Stimulated activated CD4-positive, alpha-beta T cell treated with anti-CD3 and anti-CD28 coated beads, Interleukin-12 subunit alpha, Interleukin-12 subunit beta, amount 100 ng/mL, for 24 hours (primary cell): ENCODE data around the gene MAPK1.
A peak's percentile ranks its signal among the peaks of the same experiment; 100 is the strongest.
"Not testable (repeated sequence)": the region's sequence is repeated elsewhere in the genome, so short reads cannot be mapped to it uniquely, and the experiment has no call there.

Experiments used
- DNase-seq, 2 experiments: peaks; one replicate each; pipeline ENCODE4 v3.0.0-alpha.2; 2020; ENCODE audit warnings: low read depth in 2 of 2

The MAPK1 gene

DNA sequence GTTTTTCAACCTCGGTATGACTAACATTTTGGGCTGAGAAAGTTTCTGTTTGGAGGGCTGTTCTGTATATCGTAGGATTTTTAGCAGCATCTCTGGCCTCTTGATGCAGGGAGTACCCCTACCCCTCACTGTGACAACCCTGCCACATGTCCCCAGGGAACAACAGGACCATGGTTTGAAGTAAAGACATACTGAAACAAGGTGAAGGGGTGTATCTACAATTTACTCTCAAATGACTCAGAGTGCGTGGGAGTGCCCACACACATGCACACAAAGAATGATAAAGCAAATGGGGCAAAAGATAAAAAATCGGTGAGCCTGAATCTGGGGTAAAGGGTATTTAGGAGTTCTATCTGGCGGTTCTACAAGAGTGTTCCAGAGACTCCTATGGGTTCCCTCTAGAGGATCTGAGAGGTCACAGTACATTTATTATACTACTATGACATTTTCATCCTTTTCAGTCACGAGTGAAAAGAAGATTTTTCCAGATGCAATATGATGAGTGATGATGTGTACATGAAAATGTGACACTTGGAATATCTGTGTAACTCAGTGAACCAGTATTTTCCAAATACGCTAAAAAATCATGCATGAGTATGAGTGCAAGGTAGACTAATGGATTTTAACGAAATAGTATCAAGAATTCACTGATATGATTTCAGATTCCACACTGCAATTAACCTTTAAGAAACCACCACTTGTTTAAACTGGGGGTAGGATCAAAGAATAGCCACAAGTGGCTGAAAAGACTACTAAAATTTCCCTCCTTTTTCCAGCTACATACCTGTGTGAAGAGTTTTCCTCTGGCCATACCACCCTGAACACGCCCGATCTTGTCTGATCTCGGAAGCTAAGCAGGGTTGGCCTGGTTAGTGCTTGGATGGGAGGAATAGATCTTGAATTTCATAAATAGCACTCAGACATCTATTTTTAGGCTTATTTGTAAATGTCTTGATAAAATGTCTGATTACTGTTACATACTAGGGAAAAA, 75.5 kb downstream of the MAPK1 start:
- DNase-seq, result peak; percentile 22 to 47

DNA sequence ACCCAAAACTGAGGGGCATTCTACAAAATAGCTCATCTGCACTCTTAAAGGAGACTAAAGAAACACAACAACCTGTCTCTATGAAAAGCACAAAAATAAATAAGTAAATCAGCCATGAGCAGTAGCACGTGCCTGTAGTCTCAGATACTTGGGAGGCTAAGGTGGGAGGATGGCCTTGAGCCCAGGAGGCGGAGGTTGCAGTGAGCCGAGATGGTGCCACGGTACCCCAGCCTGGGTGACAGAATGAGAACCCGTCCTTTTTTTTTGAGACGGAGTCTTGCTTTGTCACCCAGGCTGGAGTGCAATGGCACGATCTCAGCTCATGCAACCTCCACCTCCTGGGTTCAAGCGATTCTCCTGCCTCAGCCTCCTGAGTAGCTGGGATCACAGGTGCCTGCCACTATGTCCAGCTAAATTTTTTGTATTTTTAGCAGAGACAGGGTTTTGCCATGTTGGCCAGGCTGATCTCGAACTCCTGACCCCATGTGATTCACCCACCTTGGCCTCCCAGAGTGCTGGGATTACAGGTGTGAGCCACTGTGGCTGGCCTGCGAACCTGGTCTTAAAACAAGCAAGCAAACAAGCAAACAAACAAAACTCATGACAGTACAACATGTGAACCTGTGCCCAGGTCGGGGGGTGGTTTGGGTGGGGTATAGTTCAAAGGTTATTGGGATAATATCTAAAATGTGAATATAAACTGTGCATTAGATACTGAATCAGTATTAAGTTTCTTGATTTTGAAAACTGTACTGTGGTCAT, 76.4 kb downstream of the MAPK1 start:
- DNase-seq, result not testable (repeated sequence)

GRCh38 chr22:21790359-21790758, 77.1 kb downstream of the MAPK1 start:
- DNase-seq, result no peak

- not testable (repeated sequence) for DNase-seq
These were observed 79.9 kb downstream of the MAPK1 start for GRCh38 chr22:21787565-21787964.

DNA sequence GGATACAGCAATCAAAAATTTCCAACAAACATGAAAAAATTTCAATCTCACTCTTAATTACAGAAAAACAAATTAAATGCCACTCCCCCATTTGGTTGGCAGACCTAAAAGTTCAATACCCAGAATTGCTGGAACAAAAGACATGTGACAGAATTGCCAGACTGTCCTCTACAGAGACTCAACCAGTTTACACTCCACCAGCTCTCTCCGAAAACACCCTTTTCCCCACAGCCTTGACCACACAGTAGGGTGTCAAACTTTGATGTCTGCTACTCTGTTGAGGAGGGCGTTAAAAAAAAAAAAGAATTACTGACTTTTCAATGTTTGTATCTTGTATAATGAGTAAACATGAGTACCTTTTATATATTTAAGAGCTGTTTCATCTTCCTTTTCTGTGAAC, 87.2 kb downstream of the MAPK1 start:
- DNase-seq, result no peak

DNA sequence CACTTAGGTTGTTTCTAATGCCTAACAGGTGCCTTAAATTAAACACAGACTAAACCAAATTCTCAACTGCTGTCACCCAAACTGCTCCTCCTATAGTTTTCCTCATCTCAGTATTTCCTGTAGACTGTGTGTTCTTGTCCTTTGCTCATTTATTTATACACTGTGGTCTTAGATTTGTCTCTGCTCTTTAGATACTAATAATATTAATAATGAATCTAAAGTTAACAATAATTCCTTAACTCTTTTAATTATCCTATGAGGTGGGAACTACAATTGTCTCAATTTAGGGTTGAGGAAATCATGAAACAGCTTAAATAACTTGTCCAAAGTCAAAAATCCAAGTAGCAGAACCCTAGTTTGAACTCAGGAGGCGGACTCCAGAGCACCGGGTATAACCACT, 88.0 kb downstream of the MAPK1 start:
- no peak for DNase-seq

- no peak for DNase-seq
These were observed 88.6 kb downstream of the MAPK1 start for GRCh38 chr22:21778705-21779363.

- no peak for DNase-seq
These were observed 95.8 kb downstream of the MAPK1 start for GRCh38 chr22:21771631-21771976.

DNA sequence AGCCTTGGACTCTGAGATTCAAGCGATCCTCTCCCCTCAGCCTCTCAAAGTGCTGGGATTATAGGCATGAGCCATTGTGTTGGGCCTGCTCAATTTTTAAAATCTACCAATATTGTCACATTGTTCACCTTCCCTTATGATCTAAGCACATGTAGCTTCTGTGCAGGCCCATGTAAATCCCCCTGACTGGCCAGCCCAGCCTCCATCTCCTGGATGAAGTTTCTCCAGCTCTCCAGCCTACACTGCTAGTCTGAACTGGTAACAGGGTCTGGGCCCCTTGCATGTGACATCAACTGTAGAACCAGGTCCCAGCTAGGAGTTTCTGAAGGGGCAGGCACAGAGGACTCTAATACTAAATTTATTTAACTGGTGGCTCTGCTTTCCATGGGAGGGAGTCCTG, 99.0 kb downstream of the MAPK1 start:
- no peak for DNase-seq

- peak in 1 of 2 experiments; percentile 45 for DNase-seq
These were observed 100.6 kb downstream of the MAPK1 start for GRCh38 chr22:21766691-21767462.

GRCh38 chr22:21765909-21766529, 101.4 kb downstream of the MAPK1 start:
- no peak for DNase-seq

DNA sequence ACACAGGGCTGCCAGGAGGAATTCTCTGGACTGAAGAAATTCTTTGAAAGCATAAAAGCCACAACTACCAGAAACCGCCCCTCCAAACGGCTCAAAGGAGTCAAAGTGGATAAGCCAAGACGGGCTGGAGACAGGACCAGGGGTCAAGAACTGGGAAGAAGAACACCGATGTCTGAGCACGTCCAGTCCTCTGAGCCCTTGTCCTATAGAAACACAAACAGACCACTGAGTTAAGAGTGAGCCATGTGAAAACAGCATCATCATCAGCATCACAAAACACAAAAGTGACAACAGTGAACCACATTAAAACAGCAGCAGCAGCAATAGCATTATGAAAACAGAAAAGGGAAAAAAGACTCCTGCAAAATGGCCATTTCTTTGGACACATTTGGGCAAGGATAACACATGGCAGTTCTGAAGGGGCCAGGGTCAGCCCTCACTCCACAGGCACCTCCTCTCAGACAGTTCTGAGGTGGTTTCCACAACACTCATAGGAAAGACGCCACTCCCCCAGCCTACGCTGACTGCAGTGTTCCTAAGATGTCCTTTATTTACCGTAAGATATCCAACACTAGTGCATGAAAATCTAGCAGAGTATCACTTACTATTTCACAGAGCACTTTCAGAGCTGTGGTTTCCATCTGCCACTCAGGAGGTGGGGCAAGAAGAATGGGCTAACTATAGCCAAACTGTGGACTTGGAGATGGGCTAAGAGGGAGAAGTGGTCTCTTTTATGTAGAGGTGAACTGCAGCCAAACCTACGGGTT, 103.2 kb downstream of the MAPK1 start:
- peak in 1 of 2 experiments; percentile 20 for DNase-seq

- DNase-seq, result peak in 1 of 2 experiments; percentile 28
These were observed 104.5 kb downstream of the MAPK1 start for GRCh38 chr22:21762712-21763581.

DNA sequence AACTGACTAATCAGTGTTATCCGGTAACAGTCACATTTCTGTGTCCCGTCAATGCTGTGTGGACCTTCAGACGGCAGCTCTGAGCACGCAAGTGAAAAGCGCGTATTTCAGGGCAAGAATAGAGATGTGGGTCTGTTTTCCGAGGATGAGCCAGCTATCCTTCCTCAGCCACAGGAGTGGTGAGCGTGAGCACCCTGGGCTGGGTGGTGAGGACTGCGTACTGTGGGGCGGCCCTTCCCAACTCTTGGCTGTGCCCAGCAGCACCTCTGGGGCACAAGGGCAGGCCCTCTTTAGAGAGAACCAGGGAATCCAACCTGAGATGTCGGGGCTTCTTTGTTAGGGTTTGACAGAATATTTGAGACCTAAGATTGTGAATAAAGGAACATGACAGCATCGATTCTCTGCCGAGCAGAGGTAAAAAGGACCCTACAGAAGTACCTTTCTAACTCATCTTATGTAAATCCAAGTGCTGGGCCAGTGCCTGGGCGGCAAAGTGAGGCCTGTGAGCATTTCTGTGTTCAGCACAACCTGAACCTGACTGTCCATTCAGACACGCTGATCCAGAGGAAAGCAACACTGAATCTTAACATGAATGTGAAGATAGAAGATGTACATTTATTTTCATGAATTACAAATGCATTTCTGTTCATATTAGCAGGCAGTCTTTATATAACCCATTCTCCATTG, 105.3 kb downstream of the MAPK1 start:
- no peak for DNase-seq

DNA sequence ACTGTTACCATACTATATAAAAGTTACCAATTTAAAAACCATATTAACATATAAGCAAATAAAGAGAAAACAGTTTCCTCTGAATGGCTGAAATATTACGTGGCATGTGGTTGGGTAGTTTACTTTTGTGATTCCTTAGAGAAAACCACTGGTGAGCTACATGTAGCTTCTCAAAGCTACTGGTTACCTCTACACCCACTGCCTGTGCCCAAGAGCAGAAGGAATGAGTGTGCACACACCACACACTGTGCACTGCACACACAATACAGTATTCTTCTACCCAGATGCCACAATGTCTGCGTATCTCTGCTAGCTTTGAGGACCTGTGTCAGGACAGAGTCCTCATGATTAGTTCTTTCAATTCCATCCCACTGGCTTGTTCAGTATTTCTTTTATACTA, 106.4 kb downstream of the MAPK1 start:
- no peak for DNase-seq

DNA sequence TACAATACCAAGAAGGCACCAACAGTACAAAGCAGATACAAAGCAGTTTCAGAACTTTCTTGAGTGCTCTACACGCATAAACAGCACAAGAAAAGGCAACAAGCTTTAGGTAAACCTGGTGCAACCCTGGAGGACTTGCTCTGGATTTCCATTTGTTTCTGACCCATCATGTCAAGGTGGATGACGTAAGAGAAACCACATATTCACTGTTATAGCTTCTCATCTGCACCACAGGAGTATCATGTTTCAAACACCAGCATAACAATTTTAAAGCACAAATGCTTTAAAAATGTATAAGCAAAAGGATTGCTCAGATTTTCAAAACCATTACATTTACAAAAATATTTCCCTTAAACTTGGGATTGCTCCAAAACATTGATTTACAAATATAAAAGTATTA, 106.8 kb downstream of the MAPK1 start:
- DNase-seq, result no peak

DNA sequence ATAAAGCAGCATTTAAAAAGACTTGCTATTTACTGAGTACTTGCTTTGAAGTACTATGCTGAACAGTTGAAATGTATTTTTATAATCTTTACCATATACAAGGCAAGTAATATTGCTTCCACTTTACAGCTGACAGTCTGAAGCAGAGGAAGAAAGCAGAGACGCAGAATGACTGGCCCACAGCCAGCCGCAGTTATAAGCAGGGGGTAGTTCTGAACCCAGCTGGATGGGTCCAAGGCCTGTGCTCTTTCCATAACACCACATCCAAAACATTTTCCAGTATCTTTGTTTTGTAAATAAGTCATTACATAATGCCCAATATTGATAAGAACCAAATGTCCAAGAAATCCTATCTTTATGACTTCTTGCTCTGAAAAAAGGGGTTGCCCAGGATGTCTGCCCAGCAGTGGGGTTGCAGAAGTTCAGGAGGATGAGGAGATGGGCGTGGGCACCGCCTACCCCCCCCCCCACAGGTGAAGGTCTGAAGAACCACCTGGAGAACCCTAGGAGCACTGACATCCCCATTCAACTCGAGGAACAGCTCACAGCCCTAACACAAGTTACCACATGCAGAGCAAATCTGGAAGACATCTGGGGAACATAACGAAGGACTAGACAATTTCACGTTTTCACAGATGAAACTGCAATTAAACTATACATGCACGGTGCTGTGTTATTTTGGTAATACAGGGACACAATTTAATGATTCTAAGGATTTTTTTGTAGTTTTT, 107.6 kb downstream of the MAPK1 start:
- DNase-seq, result no peak

DNA sequence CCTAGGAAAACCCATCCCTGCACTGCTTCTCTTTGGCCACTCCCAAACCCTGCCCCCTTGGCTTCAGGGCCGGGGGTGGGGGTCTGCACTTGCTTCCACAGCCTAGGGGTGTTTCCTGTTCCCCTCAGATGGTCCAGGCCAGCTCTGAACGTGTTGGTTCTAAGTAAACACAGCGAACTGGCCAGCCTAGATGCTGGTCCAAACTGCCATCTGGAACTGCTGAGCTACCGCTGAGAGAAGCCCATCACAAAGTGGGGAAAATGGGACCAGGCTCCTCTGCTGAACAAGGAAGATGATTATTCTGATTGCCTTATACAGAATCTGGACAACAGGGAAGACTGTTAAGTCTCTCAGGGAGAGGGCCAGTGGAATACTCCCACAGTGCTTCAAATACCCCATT, 108.4 kb downstream of the MAPK1 start:
- no peak for DNase-seq
